ENCODE data around the gene DNAJA3. TPM values are rescaled to one million over a fixed set of nuclear protein-coding genes. Genes with fewer than 3 reads are reported as not detected.

Gene DNAJA3
- total and polyA plus RNA-seq, 2 donors (not counting 3 experiments of a cell fraction or from before 2014, with no cell fraction given): 33.4 to 45.4 TPM

- no TSS peak for BruUV-seq (replicated peaks)
- CTCF ChIA-PET: no interaction called here
These were observed 47.2 kb downstream of the DNAJA3 start for GRCh38 chr16:4472880-4473279.

More at GRCh38 chr16:4472880-4473279, 47.2 kb downstream of the DNAJA3 start:
- Histone ChIP-seq H3K27me3 (ENCODE audit: control insufficient read depth in 2 of 2, insufficient read depth in 2 of 2, low read length in 2 of 2) (no peaks in the 10 kb centered on the region), H3K9ac (replicated peaks; ENCODE audit: extremely low read depth, insufficient read depth, low read length) (no peak overlapping the region), H3K27ac (ENCODE audit: insufficient read depth, low read depth, low read length) (no peak overlapping the region), H4K20me1 (replicated peaks; ENCODE audit: control insufficient read depth, extremely low read depth, insufficient read depth, low read length) (no peaks in the 10 kb centered on the region), H3K4me1 (ENCODE audit: control insufficient read depth, extremely low read depth, insufficient read depth, low read length) (peaks cover 7% of the 10 kb centered on the region), H3K4me3 (replicated peaks in 1 of 3; ENCODE audit: insufficient read depth in 1 of 3, low read depth in 1 of 3, low read length in 3 of 3) (no peak overlapping the region), H3K36me3 (ENCODE audit: control insufficient read depth in 2 of 2, extremely low read depth in 1 of 2, insufficient read depth in 2 of 2, low read length in 2 of 2) (peaks cover 4 to 5% of the 10 kb centered on the region in 2 experiments), H3K79me2 (ENCODE audit: control insufficient read depth, insufficient read depth, low read length) (peaks cover 7% of the 10 kb centered on the region), H3K9me1 (replicated peaks; ENCODE audit: control insufficient read depth, extremely low read depth, insufficient read depth, low read length) (no peaks in the 10 kb centered on the region), H2AFZ (ENCODE audit: low read depth, low read length) (no peak overlapping the region), H3K9me3 (replicated peaks; ENCODE audit: control insufficient read depth, insufficient read depth, low read length) (no peaks in the 10 kb centered on the region), H3K4me2 (ENCODE audit: insufficient read depth, low read length) (no peak overlapping the region)
- POLR2A ChIA-PET: interaction anchor here (0.7 kb wide), 1 partner anchor 188 kb away, joined by 6 read pairs; no protein-coding TSS in a partner anchor
- dilution Hi-C loops (cut with MboI; ENCODE audit: extremely low pct_ligation_motif_present, low sequenced_read_pairs): no loop called here
- no peak for FAIRE-seq
- DNase-seq (ENCODE audit: low read depth, low spot score): no peak
- no peak for TF ChIP-seq EZH2 (IDR thresholded peaks at IDR 0.05; ENCODE audit: borderline replicate concordance, low read depth, low read length, severe bottlenecking)
- no peak for TF ChIP-seq GATA2 (IDR thresholded peaks at IDR 0.05; ENCODE audit: insufficient read depth, insufficient read length, low read depth, low read length)
- no peak for TF ChIP-seq MAX (IDR thresholded peaks at IDR 0.05; ENCODE audit: insufficient read depth, insufficient read length)
- TF ChIP-seq MYC (IDR thresholded peaks at IDR 0.05; ENCODE audit: low read depth, low read length): no peak
- no peak for TF ChIP-seq POLR2AphosphoS5 (IDR thresholded peaks at IDR 0.05; ENCODE audit: insufficient read depth, low read depth, low read length)
- no peak for TF ChIP-seq FOS (IDR thresholded peaks at IDR 0.05; ENCODE audit: borderline replicate concordance, insufficient read depth, low read length)
- TF ChIP-seq JUN (IDR thresholded peaks at IDR 0.05; ENCODE audit: borderline replicate concordance, insufficient read depth, insufficient read length, low read depth): no peak
- TF ChIP-seq POLR2A (IDR thresholded peaks at IDR 0.05; ENCODE audit: low read depth, low read length): no peak
- TF ChIP-seq CTCF (IDR thresholded peaks at IDR 0.05; ENCODE audit: extremely low read depth in 1 of 2, insufficient read depth in 1 of 2, low read depth in 1 of 2, low read length in 2 of 2): no peak
- intact Hi-C loops (cut with micrococcal nuclease): no loop called here

All from endothelial cell of umbilical vein (primary cell).